Activated naive CD4-positive, alpha-beta T cell treated with anti-CD3 and anti-CD28 coated beads, Interleukin-2, amount 50 U/mL, for 16 hours (primary cell): Measurements from ENCODE around the gene WDR45.
A peak's percentile ranks its signal among the peaks of the same experiment; 100 is the strongest.

Experiments used
- DNase-seq: peaks from one replicate; pipeline ENCODE4 v3.0.0-alpha.2; 2020

Gene WDR45

GRCh38 chrX:49043220-49043986 lies 36.3 kb downstream of the WDR45 start, which contains the start of gene TFE3:
TSS of gene TFE3 (minus strand) at chrX:49043357. CDS start at chrX:49043226, 131 bp downstream.
- DNase-seq: peak; percentile 96

GRCh38 chrX:49042581-49043219 lies 37.0 kb downstream of the WDR45 start:
- no peak for DNase-seq

GRCh38 chrX:49041744-49042580 lies 37.7 kb downstream of the WDR45 start:
- DNase-seq: no peak

GRCh38 chrX:49040376-49040955 lies 39.2 kb downstream of the WDR45 start:
- DNase-seq: no peak

- DNase-seq: peak; percentile 32
Observed at GRCh38 chrX:49039598-49040375, 39.9 kb downstream of the WDR45 start.

- DNase-seq: no peak
Observed at GRCh38 chrX:49037883-49038475, 41.7 kb downstream of the WDR45 start.

GRCh38 chrX:49030283-49030682 lies 49.4 kb downstream of the WDR45 start:
- DNase-seq: no peak

- DNase-seq: no peak
Observed at GRCh38 chrX:49029876-49030275, 49.8 kb downstream of the WDR45 start.
